ENCODE data around the gene SIX6. TPM values are rescaled to one million over a fixed set of nuclear protein-coding genes. Genes with fewer than 3 reads are reported as not detected.

SIX6 gene
- total RNA-seq, 1 donor from 2014 or later: not detected

Other genes starting within 250 kb of the SIX6 start
- gene C14orf39, start 23.1 kb upstream of the SIX6 start, total RNA-seq (ENCODE audit: unreplicated experiment): 1.4 TPM
- gene SIX1, start 140.3 kb downstream of the SIX6 start, total RNA-seq (ENCODE audit: unreplicated experiment): 79.6 TPM
- 22.1 TPM for gene SIX4, start 215.2 kb downstream of the SIX6 start, total RNA-seq (ENCODE audit: unreplicated experiment)
- 45.2 TPM for gene MNAT1, start 225.6 kb downstream of the SIX6 start, total RNA-seq (ENCODE audit: unreplicated experiment)

Measured in glutamatergic neuron (in vitro differentiated cells).